A673 (cell line): Measurements from ENCODE around the gene C8G.

Source experiments
- EZH2 ChIP-seq: fragments of 200-600 bp; sonication (generic); IDR thresholded peaks from 2 replicates; pipeline ENCODE4 v1.6.1; 2017; ENCODE audit warnings: borderline replicate concordance, low read depth, mild to moderate bottlenecking, mixed read lengths, antibody characterized with exemption, low read length; ENCODE audit not compliant: poor library complexity, severe bottlenecking
- TF ChIP-seq, protein P1 (sequence below): fragments of 300-800, 200-600 bp; sonication (generic); conservative IDR thresholded peaks from 2 replicates; pipeline ENCODE4 v1.5.1; 2017; ENCODE audit warnings: low read depth, mild to moderate bottlenecking, antibody characterized with exemption, low read length, moderate library complexity, mixed read lengths

DNA sequence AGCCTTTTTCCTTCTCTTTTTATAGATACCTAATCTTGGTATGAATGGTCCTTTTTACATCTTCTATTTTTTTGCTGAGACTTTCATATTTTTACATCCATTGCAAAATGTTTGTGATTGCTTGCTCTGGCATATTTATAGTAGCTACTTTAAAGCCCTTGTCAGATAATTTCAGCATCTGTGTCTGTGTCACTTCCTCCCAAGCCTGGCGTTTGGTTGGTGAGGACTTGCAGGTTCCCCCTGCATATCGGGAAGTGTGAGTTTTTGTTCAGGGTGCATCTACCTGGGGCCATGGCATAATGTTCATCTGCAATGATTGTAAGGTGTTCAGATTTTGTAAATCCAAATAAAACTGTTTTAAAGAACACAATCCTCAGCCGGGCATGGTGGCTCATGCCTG lies 9.4 kb upstream of the C8G start:
- TF ChIP-seq, protein P1, sequence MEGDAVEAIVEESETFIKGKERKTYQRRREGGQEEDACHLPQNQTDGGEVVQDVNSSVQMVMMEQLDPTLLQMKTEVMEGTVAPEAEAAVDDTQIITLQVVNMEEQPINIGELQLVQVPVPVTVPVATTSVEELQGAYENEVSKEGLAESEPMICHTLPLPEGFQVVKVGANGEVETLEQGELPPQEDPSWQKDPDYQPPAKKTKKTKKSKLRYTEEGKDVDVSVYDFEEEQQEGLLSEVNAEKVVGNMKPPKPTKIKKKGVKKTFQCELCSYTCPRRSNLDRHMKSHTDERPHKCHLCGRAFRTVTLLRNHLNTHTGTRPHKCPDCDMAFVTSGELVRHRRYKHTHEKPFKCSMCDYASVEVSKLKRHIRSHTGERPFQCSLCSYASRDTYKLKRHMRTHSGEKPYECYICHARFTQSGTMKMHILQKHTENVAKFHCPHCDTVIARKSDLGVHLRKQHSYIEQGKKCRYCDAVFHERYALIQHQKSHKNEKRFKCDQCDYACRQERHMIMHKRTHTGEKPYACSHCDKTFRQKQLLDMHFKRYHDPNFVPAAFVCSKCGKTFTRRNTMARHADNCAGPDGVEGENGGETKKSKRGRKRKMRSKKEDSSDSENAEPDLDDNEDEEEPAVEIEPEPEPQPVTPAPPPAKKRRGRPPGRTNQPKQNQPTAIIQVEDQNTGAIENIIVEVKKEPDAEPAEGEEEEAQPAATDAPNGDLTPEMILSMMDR = no peak
- no peak for TF ChIP-seq EZH2
